Stomach smooth muscle (tissue), 2 donors: ENCODE data around the gene YIPF2.
"Not testable (repeated sequence)": the region's sequence is repeated elsewhere in the genome, so short reads cannot be mapped to it uniquely, and the experiment has no call there.

Source experiments
- H3K27ac ChIP-seq: one replicate; pipeline ENCODE4 v1.7.0; 2013; ENCODE audit warnings: mild to moderate bottlenecking, low read length, inconsistent platforms
- H3K27me3 ChIP-seq, 2 donors: one replicate each; pipeline ENCODE4 v1.7.0; 2013; ENCODE audit warnings: low read length in 2 of 2; ENCODE audit not compliant: insufficient read depth in 2 of 2, control insufficient read depth in 1 of 2
- H3K36me3 ChIP-seq, 2 donors: one replicate each; pipeline ENCODE4 v1.7.0; 2013; ENCODE audit warnings: low read length in 2 of 2; ENCODE audit not compliant: control insufficient read depth in 2 of 2, insufficient read depth in 2 of 2
- H3K4me1 ChIP-seq: one replicate; pipeline ENCODE4 v1.7.0; 2013; ENCODE audit warnings: low read length; ENCODE audit not compliant: control insufficient read depth, insufficient read depth
- H3K4me3 ChIP-seq, 2 donors: one replicate each; pipeline ENCODE4 v1.7.0; 2013; ENCODE audit warnings: low read length in 2 of 2
- H3K9ac ChIP-seq, 2 donors: one replicate each; pipeline ENCODE4 v1.7.0; 2013; ENCODE audit warnings: low read length in 2 of 2, mild to moderate bottlenecking in 1 of 2
- H3K9me3 ChIP-seq, 2 donors: one replicate each; pipeline ENCODE4 v1.7.0; 2013; ENCODE audit warnings: low read length in 2 of 2; ENCODE audit not compliant: control insufficient read depth in 2 of 2
- donor health status: healthy.
- donor health status: Pancreatic carcinoma.

Gene YIPF2

GRCh38 chr19:10887616-10888367 lies 40.6 kb downstream of the YIPF2 start:
- no peak overlapping the region for H3K9ac ChIP-seq
- H3K36me3 ChIP-seq: no peaks in the 10 kb centered on the region
- H3K4me1 ChIP-seq: peaks cover 44% of the 10 kb centered on the region
- no peaks in the 10 kb centered on the region for H3K9me3 ChIP-seq
- no peak overlapping the region for H3K4me3 ChIP-seq
- no peaks in the 10 kb centered on the region for H3K27me3 ChIP-seq
- H3K27ac ChIP-seq: peak overlapping the region; percentile 37

GRCh38 chr19:10885201-10886169 lies 43.0 kb downstream of the YIPF2 start:
- no peaks in the 10 kb centered on the region for H3K9me3 ChIP-seq
- H3K9ac ChIP-seq: peak overlapping the region in 1 of 2 donors; percentile 4
- peak overlapping the region; percentile 53 for H3K27ac ChIP-seq
- peaks cover 45% of the 10 kb centered on the region for H3K4me1 ChIP-seq
- H3K4me3 ChIP-seq: no peak overlapping the region
- no peaks in the 10 kb centered on the region for H3K36me3 ChIP-seq
- no peaks in the 10 kb centered on the region for H3K27me3 ChIP-seq

- H3K27me3 ChIP-seq: no peaks in the 10 kb centered on the region
- H3K4me3 ChIP-seq: no peak overlapping the region
- no peaks in the 10 kb centered on the region for H3K9me3 ChIP-seq
- no peak overlapping the region for H3K9ac ChIP-seq
- H3K27ac ChIP-seq: peak overlapping the region; percentile 53
- H3K4me1 ChIP-seq: peaks cover 46% of the 10 kb centered on the region
- H3K36me3 ChIP-seq: no peaks in the 10 kb centered on the region
Observed at GRCh38 chr19:10884274-10884673, 44.2 kb downstream of the YIPF2 start.

- H3K27ac ChIP-seq: no peak overlapping the region
- no peak overlapping the region for H3K9ac ChIP-seq
- H3K4me1 ChIP-seq: peaks cover 36% of the 10 kb centered on the region
Observed at GRCh38 chr19:10882108-10882457, 46.4 kb downstream of the YIPF2 start.

GRCh38 chr19:10881403-10882107 lies 46.9 kb downstream of the YIPF2 start:
- Histone ChIP-seq H3K4me3 (no peak overlapping the region), H3K27ac (no peak overlapping the region), H3K9me3 (no peaks in the 10 kb centered on the region), H3K27me3 (no peaks in the 10 kb centered on the region), H3K36me3 (no peaks in the 10 kb centered on the region), H3K4me1 (peaks cover 37% of the 10 kb centered on the region), H3K9ac (no peak overlapping the region)

More at GRCh38 chr19:10882108-10882457, 46.4 kb downstream of the YIPF2 start:
- H3K9me3 ChIP-seq: no peaks in the 10 kb centered on the region
- no peaks in the 10 kb centered on the region for H3K36me3 ChIP-seq
- no peaks in the 10 kb centered on the region for H3K27me3 ChIP-seq
- no peak overlapping the region for H3K4me3 ChIP-seq

GRCh38 chr19:10878253-10878652 lies 50.2 kb downstream of the YIPF2 start:
- H3K9me3 ChIP-seq: no peaks in the 10 kb centered on the region
- no peak overlapping the region for H3K9ac ChIP-seq
- H3K27ac ChIP-seq: no peak overlapping the region
- H3K4me1 ChIP-seq: peaks cover 29% of the 10 kb centered on the region
- H3K36me3 ChIP-seq: no peaks in the 10 kb centered on the region
- no peak overlapping the region for H3K4me3 ChIP-seq
- no peaks in the 10 kb centered on the region for H3K27me3 ChIP-seq

- not testable (repeated sequence) for H3K4me3 ChIP-seq, H3K27ac ChIP-seq, H3K9ac ChIP-seq, H3K36me3 ChIP-seq, H3K9me3 ChIP-seq, H3K27me3 ChIP-seq
- H3K4me1 ChIP-seq: peaks cover 34% of the 10 kb centered on the region
Observed at GRCh38 chr19:10877608-10878007, 50.8 kb downstream of the YIPF2 start.

- no peaks in the 10 kb centered on the region for H3K27me3 ChIP-seq
- no peak overlapping the region for H3K9ac ChIP-seq
- H3K4me1 ChIP-seq: peaks cover 30% of the 10 kb centered on the region
- no peaks in the 10 kb centered on the region for H3K9me3 ChIP-seq
- no peaks in the 10 kb centered on the region for H3K36me3 ChIP-seq
- H3K27ac ChIP-seq: no peak overlapping the region
- H3K4me3 ChIP-seq: no peak overlapping the region
Observed at GRCh38 chr19:10876459-10877240, 51.8 kb downstream of the YIPF2 start.

GRCh38 chr19:10874024-10874423 lies 54.4 kb downstream of the YIPF2 start:
- Histone ChIP-seq H3K36me3 (no peaks in the 10 kb centered on the region), H3K9me3 (no peaks in the 10 kb centered on the region), H3K27me3 (no peaks in the 10 kb centered on the region), H3K4me3 (no peak overlapping the region), H3K4me1 (peaks cover 25% of the 10 kb centered on the region), H3K9ac (no peak overlapping the region), H3K27ac (no peak overlapping the region)

- Histone ChIP-seq H3K27me3 (no peaks in the 10 kb centered on the region), H3K27ac (peak overlapping the region; percentile 55), H3K36me3 (no peaks in the 10 kb centered on the region), H3K9me3 (no peaks in the 10 kb centered on the region), H3K9ac (peak overlapping the region; percentile 60 to 78), H3K4me3 (peak overlapping the region; percentile 52 to 78), H3K4me1 (peaks cover 21% of the 10 kb centered on the region)
Observed at GRCh38 chr19:10872546-10873107, 55.8 kb downstream of the YIPF2 start.
